Activated CD4-positive, alpha-beta T cell treated with anti-CD3 and anti-CD28 coated beads, Interleukin-2, amount 10 ng/mL, durations not matched to agents 7 days and 5 days (primary cell): ENCODE results near the gene INTS11. TPM values are rescaled to one million over a fixed set of nuclear protein-coding genes. Genes with fewer than 3 reads are reported as not detected.

Source experiments
- CTCF ChIA-PET: fragments of 350-600 bp; sonication (Branson Sonifier 250); formaldehyde crosslinking; loops from one replicate; lab custom pipeline; 2021; ENCODE audit warnings: antibody characterized with exemption; lab: Charles Lee
- POLR2A ChIA-PET: fragments of 350-600 bp; sonication (Branson Sonifier 250); formaldehyde crosslinking; loops from one replicate; lab custom pipeline; 2021; ENCODE audit warnings: antibody characterized with exemption; lab: Charles Lee
- DNase-seq: peaks from one replicate; pipeline ENCODE4 v3.0.0-alpha.2; 2020
- H3K27ac Mint-ChIP-seq: one replicate; pipeline ENCODE4 v1.8.0; 2021; ENCODE audit warnings: mild to moderate bottlenecking, moderate library complexity, mixed read lengths
- H3K27me3 Mint-ChIP-seq: one replicate; pipeline ENCODE4 v1.8.0; 2021; ENCODE audit warnings: mixed read lengths
- H3K36me3 Mint-ChIP-seq: one replicate; pipeline ENCODE4 v1.8.0; 2021; ENCODE audit warnings: low read depth, mixed read lengths
- H3K4me1 Mint-ChIP-seq: one replicate; pipeline ENCODE4 v1.8.0; 2021; ENCODE audit warnings: mixed read lengths
- H3K4me3 Mint-ChIP-seq: one replicate; pipeline ENCODE4 v1.8.0; 2021; ENCODE audit warnings: mild to moderate bottlenecking, moderate library complexity, mixed read lengths
- H3K9me3 Mint-ChIP-seq: one replicate; pipeline ENCODE4 v1.8.0; 2021; ENCODE audit warnings: mixed read lengths
- total RNA-seq, 2 experiments: library from RNA; stranded (reverse); gene quantifications; one replicate each; pipeline ENCODE4 v1.2.3, GENCODE V29; 2021

Gene INTS11
- total RNA-seq, 2 experiments from 2014 or later = 123 to 126 TPM

DNA sequence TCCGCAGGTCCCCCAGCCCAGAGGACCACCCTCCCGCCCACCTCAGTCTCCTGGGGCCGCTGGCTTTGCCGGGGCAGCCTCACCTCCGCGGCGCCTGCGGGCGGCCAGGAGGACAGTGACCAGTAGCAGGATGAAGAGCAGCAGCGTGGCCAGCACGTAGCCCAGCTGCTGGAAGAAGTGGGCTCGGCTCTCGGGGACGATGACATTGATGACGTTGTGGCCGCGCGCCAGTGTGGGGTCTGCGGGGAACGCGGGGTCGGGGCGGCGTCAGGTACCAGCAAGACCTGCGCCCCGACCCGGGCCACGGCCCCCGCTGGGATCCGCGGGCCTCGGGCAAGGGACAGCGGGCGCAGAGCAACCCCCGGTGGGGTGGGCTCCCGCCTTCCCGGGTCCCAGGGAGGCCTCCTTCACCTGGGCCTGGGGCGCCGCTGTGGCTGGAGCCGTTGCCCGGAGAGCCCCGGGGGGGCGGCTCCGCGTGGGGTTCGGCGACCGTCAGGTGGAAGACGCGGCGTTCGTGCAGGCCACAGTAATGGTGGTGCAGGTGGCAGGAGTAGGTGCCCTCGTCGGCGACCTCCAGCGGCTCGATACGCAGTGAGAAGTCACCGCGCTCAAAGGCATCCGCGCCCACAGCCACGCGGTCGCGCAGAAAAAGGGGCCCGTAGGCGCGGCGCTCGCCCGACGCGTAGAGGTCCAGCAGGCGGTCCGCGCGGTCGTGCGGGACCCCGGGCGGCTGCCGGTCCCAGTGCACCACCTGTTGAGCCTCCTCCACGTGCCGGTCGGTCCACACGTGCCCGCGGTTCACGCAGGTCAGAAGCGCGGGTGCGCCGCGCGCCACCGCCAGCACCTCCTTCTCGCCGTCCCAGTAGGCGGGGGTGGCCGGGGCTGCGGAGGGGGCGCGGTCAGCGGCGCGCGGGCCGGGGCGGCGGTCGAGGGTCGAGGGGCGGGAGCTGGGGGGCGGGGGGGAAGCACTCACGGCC, 30.1 kb upstream of the INTS11 start:
- H3K4me3 Mint-ChIP-seq = no peak overlapping the region
- no peaks in the 10 kb centered on the region for H3K36me3 Mint-ChIP-seq
- peaks cover 27% of the 10 kb centered on the region for H3K4me1 Mint-ChIP-seq
- no peak for DNase-seq
- ChIA-PET CTCF (interaction anchor here (1.0 kb wide), 1 partner anchor 16 kb away, joined by 4 read pairs; no protein-coding TSS in a partner anchor), POLR2A (no interaction called here)
- H3K27ac Mint-ChIP-seq = no peak overlapping the region
- H3K27me3 Mint-ChIP-seq = peaks cover 22% of the 10 kb centered on the region
- no peaks in the 10 kb centered on the region for H3K9me3 Mint-ChIP-seq

DNA sequence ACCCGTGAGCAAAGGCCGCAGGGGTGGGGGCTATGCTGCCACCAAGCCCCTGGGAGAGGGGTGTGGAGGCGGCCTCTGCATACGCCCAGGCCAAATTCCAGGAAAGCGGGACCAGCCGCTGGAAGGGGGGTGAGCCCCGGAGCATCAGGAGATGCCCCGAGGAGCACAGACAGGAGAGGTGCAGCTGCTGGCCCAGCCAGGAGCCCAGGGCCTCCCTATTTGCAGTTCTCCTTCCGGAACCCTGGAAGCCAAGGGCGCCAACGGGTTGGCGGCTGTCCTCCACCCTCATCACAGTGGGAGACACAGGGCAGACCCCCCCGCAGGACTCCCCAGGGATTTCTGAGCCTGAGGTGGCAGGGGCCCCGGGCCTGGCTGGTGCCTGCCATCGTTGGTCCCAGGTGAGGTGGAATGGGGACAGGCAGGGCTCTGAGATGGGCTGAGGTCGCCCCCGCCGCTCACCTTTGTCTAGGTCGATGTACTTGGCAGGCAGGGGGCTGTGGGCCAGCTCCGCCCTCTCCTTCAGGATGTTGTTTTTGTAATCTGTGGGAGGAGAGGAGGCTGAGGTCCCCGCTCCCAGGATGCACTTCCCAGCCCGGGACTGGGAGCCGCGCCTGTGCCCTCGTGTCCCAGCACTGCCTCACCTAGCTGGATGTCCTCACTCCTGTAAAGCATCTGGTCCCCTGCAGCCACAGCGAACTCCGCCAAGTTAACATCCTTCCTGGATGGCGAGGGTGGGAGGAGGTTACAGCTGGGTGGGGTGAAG, 29.1 kb upstream of the INTS11 start:
- DNase-seq = no peak
- no peak overlapping the region for H3K4me3 Mint-ChIP-seq

DNA sequence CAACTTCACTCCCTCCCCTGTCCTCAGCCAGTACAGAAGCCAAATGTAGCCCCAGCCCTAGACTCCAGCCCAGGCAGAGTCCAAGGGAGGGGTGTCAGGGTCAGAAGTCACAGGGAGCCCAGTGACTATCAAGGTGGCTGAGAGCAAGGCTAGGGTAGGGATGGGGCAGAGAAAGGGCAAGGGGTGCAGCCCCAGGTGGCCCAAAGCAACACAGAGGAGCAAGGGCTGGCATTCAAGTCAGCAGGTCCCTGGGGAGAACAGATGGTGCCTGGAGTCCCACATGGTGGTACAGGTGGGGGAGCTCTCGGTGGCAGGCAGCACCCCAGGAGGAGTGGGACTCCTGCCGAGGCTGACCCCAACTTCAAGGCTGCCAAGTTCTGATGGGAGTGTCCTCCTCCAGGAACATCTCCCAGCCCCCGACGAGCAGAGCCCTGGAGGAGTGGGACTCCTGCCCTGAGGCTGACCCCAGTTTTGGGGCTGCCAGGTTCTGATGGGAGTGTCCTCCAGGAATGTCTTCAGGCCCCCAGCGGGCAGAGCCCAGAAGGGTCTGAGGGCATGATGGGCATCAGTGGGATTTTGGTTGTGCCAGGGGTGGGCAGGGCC, 28.4 kb upstream of the INTS11 start:
- ChIA-PET CTCF (interaction anchor here (1.6 kb wide), 1 partner anchor 20 kb away, joined by 4 read pairs; no protein-coding TSS in a partner anchor), POLR2A (no interaction called here)
- Mint-ChIP-seq H3K4me1 (peaks cover 17% of the 10 kb centered on the region), H3K9me3 (no peaks in the 10 kb centered on the region), H3K27ac (peak overlapping the region; percentile 25), H3K4me3 (peak overlapping the region; percentile 58), H3K27me3 (peaks cover 22% of the 10 kb centered on the region), H3K36me3 (no peaks in the 10 kb centered on the region)
- no peak for DNase-seq

More for the DNA sequence above, 29.1 kb upstream of the INTS11 start:
- peaks cover 18% of the 10 kb centered on the region for H3K4me1 Mint-ChIP-seq
- CTCF ChIA-PET = interaction anchor here (1.6 kb wide), 1 partner anchor 19 kb away, joined by 4 read pairs; no protein-coding TSS in a partner anchor
- H3K27me3 Mint-ChIP-seq = peaks cover 22% of the 10 kb centered on the region
- no peaks in the 10 kb centered on the region for H3K9me3 Mint-ChIP-seq
- no peaks in the 10 kb centered on the region for H3K36me3 Mint-ChIP-seq
- POLR2A ChIA-PET = no interaction called here
- H3K27ac Mint-ChIP-seq = peak overlapping the region; percentile 25

DNA sequence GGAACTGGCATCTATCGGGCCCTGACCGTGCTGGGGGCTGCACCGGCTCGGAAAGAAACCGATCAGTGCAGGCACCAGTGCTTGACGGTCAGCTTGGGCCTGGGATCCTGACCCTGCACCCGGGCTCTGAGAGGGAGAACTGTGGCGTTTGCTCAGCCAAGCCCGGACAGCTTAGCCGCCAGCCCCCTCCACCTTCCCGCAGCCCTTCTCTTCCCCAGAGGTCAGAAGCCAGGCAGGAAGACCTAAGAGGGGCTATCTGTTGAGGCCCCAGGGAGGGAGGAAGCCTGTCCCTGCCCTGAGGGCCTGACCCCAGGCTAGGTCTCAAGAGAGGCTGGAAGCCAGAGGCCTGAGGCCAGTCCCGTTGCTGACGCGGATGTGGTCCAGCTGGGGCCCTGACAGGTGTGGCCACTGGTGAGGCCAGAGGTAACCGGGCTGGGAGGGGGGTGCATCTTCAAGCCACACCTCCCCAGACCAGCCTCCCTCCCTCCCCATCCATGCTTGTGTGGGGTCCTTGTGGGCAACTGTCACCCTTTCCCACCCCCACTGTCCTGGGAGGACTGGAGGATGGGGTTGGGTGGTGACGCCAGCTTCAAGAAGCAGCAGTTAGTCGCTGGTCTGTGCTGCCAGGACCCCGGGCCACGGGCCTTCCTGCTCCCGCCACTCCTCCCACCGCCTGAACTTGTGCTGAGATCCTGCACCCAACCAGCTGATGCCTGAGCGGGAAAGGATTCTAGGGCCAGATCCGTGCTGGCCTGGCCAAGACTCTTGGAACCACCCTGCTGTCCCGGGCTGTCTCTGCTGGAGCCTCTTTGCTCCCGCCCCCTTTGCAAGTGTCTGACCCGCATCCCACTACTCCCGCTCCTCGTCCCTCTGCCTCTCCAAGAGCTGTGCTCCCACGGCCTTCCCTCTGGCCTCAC, 27.3 kb upstream of the INTS11 start:
- H3K27ac Mint-ChIP-seq = peak overlapping the region; percentile 69
- H3K36me3 Mint-ChIP-seq = no peaks in the 10 kb centered on the region
- no peak for DNase-seq
- CTCF ChIA-PET = interaction anchor here (0.6 to 1.6 kb wide), 7 partner anchors 19 to 174 kb away, joined by 3 to 5 read pairs (median 4); partner anchors contain the start of genes AURKAIP1 and CCNL2
- H3K4me3 Mint-ChIP-seq = peak overlapping the region; percentile 58
- H3K4me1 Mint-ChIP-seq = peaks cover 27% of the 10 kb centered on the region
- H3K9me3 Mint-ChIP-seq = no peaks in the 10 kb centered on the region
- POLR2A ChIA-PET = no interaction called here
- peaks cover 22% of the 10 kb centered on the region for H3K27me3 Mint-ChIP-seq

DNA sequence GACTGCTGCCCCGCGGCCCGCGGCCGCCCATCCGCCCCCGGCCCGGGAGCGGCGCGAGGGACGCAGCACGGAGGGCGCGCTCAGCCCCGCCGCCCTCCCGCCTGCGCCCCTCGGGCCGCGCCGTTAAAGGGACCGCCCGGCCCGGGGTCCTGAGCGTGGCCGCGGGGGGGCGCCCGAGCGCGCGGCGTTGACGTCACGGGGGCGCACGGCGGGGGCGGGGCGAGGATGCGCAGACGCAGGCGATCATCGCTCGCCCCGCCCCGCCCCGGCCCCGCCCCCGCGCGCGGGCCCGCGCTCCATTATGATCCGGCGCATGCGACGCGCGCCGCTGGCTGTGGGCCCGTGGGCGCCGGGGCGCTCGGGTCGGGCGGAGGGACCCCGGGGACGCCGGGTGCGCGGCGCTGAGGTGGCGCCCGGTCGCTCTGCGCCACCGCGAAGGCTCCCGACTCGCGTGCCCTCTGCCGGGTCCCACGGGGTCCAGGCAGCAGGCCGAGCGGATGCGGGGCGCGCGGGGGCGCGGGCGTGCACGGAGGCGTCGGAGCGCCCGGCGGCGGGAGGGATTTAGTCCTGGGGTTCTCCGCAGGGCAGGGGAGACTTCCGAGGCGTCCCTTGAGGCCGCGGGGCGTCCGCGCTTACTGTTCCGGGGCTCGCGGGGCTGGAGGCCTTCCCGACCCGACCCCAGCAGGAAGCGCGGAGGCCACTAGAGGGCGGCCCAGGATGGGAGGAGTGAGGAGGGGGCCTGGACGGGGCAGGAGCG, 25.0 kb upstream of the INTS11 start, which contains the start of gene DVL1:
DVL1 (minus strand) TSS at position 163 of the 757 bp plus-strand sequence. CDS start 353 bp downstream, outside the sequence.
- CTCF ChIA-PET = interaction anchor here (1.4 kb wide), 1 partner anchor 26 kb away, joined by 4 read pairs; the partner anchor contains the start of gene AURKAIP1
- no peaks in the 10 kb centered on the region for H3K9me3 Mint-ChIP-seq
- peaks cover 22% of the 10 kb centered on the region for H3K27me3 Mint-ChIP-seq
- no peaks in the 10 kb centered on the region for H3K36me3 Mint-ChIP-seq
- H3K4me1 Mint-ChIP-seq = peaks cover 27% of the 10 kb centered on the region
- peak within 1 kb of the TSS; percentile 74 for H3K4me3 Mint-ChIP-seq
- POLR2A ChIA-PET = no interaction called here
- peak; percentile 72 for DNase-seq
- peak within 1 kb of the TSS; percentile 64 for H3K27ac Mint-ChIP-seq

DNA sequence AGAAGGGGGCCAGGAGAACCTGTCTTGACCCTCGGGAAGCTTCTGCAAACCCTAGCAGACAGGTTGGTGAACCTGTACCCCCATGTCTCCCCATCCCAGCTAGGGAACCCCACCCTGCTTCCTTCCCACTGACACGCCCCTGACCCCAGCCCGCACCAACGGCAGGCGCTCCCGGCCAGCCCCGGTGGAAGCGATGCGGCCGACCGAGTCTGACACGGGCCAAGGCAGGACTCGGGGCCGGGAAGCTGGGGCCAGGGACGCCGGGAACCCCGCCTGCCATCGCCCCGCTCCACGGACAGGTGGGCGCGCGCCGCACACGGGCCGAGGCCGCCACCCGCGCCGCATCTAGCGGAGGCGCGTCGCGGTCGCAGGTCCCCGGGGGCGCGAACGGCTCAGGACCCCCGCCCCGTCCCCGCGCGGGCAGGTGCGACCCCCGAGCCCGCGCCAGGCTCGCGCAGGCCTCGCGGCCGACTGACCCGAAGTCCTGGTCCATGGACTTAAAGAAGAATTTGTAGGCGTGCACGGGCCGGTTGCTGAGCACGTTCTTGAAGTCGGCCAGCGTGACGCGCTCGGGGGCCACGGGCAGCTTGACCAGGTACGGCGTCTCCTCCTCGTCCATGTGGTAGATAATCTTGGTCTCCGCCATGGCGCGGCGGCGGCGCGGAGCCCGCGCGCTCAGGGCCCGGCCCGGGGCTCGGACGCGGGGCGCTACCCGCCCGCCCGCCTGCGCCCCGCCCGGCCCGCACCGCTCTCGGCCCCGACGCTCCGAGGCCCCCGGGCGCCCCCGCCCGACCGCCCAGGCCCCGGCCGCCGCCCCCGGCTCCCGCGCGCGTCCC, 24.2 kb upstream of the INTS11 start:
- H3K4me3 Mint-ChIP-seq = peak overlapping the region; percentile 74
- DNase-seq = no peak
- no peaks in the 10 kb centered on the region for H3K36me3 Mint-ChIP-seq
- peak overlapping the region; percentile 64 for H3K27ac Mint-ChIP-seq
- POLR2A ChIA-PET = no interaction called here
- peaks cover 16% of the 10 kb centered on the region for H3K27me3 Mint-ChIP-seq
- CTCF ChIA-PET = interaction anchor here (0.6 to 2.3 kb wide), 6 partner anchors 20 to 285 kb away, joined by 3 to 9 read pairs (median 4); partner anchors contain the start of gene AURKAIP1
- H3K4me1 Mint-ChIP-seq = peaks cover 23% of the 10 kb centered on the region
- H3K9me3 Mint-ChIP-seq = no peaks in the 10 kb centered on the region

- Mint-ChIP-seq H3K4me1 (peaks cover 19% of the 10 kb centered on the region), H3K4me3 (peak overlapping the region; percentile 74), H3K27me3 (peaks cover 9% of the 10 kb centered on the region), H3K36me3 (no peaks in the 10 kb centered on the region), H3K9me3 (no peaks in the 10 kb centered on the region), H3K27ac (peak overlapping the region; percentile 64)
- CTCF ChIA-PET = interaction anchor here (0.7 to 2.3 kb wide), 8 partner anchors 21 to 284 kb away, joined by 3 to 9 read pairs (median 4); partner anchors contain the start of gene AURKAIP1
- POLR2A ChIA-PET = no interaction called here
- DNase-seq = no peak
These were observed 23.4 kb upstream of the INTS11 start for GRCh38 chr1:1347663-1348419.

DNA sequence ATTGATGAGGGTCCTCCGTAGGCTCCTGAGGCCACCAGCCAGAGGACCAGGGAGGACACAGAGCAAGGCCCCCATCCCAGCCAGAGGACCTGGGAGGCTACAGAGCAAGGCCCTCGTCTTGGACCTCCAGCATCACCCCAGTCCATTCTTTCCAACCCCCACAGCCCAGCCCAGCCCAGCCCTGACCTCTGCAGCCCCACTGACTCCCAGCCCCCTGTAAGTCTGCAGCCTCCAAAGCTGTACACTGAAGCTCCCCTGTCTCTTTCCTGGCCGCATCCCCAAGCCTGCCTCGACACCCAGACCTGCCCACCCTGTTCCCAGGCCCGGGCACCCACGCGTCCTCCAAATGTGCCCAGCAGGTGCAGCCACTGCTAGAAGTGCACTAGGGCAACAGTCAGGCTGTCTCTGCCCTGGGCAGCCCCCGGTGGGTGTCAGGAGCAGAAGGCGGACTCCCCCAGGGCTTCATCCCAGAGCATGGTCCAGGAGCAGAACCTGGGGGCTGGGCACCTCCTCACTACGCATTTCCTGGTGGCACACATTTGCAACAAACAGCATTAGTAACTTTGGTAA, 22.7 kb upstream of the INTS11 start:
- Mint-ChIP-seq H3K9me3 (no peaks in the 10 kb centered on the region), H3K4me3 (peak overlapping the region; percentile 74), H3K27me3 (peaks cover 2% of the 10 kb centered on the region), H3K4me1 (peaks cover 13% of the 10 kb centered on the region), H3K27ac (no peak overlapping the region), H3K36me3 (no peaks in the 10 kb centered on the region)
- POLR2A ChIA-PET = no interaction called here
- no peak for DNase-seq
- CTCF ChIA-PET = interaction anchor here (1.6 to 2.3 kb wide), 3 partner anchors 25 to 225 kb away, joined by 3 to 9 read pairs (median 5); partner anchors contain the start of gene AURKAIP1

DNA sequence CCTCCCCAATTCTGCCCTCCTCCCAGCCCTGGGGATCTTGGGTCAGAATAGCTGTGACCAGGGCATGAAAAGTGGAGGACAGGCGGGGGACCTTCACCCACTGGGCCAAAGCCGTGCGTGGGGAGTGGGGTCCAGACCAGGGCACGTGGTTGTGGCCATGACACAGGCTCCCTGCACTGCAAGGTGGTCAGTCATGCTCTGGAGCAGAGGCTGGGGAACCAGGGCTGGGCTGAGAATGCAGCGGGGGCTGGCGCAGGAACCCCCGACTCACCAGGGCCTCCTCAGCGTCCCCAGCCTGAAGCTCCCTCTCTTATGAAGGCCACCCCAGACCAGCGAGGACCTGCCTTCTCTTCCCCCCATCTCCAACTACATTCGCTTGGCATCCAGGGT, 22.0 kb upstream of the INTS11 start:
- H3K36me3 Mint-ChIP-seq = peaks cover 3% of the 10 kb centered on the region
- CTCF ChIA-PET = interaction anchor here (1.1 to 2.3 kb wide), 4 partner anchors 20 to 224 kb away, joined by 3 to 9 read pairs (median 4); partner anchors contain the start of gene AURKAIP1
- POLR2A ChIA-PET = no interaction called here
- H3K27me3 Mint-ChIP-seq = no peaks in the 10 kb centered on the region
- no peaks in the 10 kb centered on the region for H3K9me3 Mint-ChIP-seq
- peaks cover 11% of the 10 kb centered on the region for H3K4me1 Mint-ChIP-seq
- H3K27ac Mint-ChIP-seq = no peak overlapping the region
- no peak for DNase-seq
- peak overlapping the region; percentile 74 for H3K4me3 Mint-ChIP-seq
